Glutamatergic neuron (in vitro differentiated cells): ENCODE results near the gene STH. TPM values are rescaled to one million over a fixed set of nuclear protein-coding genes. Genes with fewer than 3 reads are reported as not detected.

ENCODE experiments used
- DNase-seq: peaks from one replicate; pipeline ENCODE4 v3.0.0; 2022
- H3K27ac Mint-ChIP-seq: one replicate; pipeline ENCODE4 v1.8.0; 2020; ENCODE audit warnings: mild to moderate bottlenecking, mixed read lengths, inconsistent platforms; ENCODE audit not compliant: unreplicated experiment
- H3K27me3 Mint-ChIP-seq: one replicate; pipeline ENCODE4 v1.8.0; 2020; ENCODE audit warnings: mild to moderate bottlenecking, moderate library complexity, mixed read lengths, inconsistent platforms; ENCODE audit not compliant: unreplicated experiment
- H3K36me3 Mint-ChIP-seq: one replicate; pipeline ENCODE4 v1.8.0; 2020; ENCODE audit warnings: mild to moderate bottlenecking, mixed read lengths, inconsistent platforms; ENCODE audit not compliant: unreplicated experiment
- H3K4me1 Mint-ChIP-seq: one replicate; pipeline ENCODE4 v1.8.0; 2020; ENCODE audit warnings: mild to moderate bottlenecking, low read depth, mixed read lengths, inconsistent platforms; ENCODE audit not compliant: unreplicated experiment
- H3K4me3 Mint-ChIP-seq: one replicate; pipeline ENCODE4 v1.8.0; 2020; ENCODE audit warnings: mild to moderate bottlenecking, mixed read lengths, inconsistent platforms; ENCODE audit not compliant: unreplicated experiment
- H3K9me3 Mint-ChIP-seq: one replicate; pipeline ENCODE4 v1.8.0; 2020; ENCODE audit warnings: mild to moderate bottlenecking, moderate library complexity, mixed read lengths, inconsistent platforms; ENCODE audit not compliant: unreplicated experiment
- CTCF ChIP-seq: fragments of 200-600 bp; sonication (generic); IDR thresholded peaks from one replicate; pipeline ENCODE4 v1.5.0; 2021; ENCODE audit not compliant: partially characterized antibody, unreplicated experiment
- total RNA-seq: library from RNA; stranded (reverse); fragmentation: NEBNext Ultra II Directional; extraction: Animal tissue kit (Norgen Biotek cat#: 25700); gene quantifications from one replicate; pipeline ENCODE4 v1.2.1, GENCODE V29; 2021; ENCODE audit not compliant: unreplicated experiment

Gene STH
- total RNA-seq, 1 donor from 2014 or later = 4.1 TPM

- TF ChIP-seq CTCF = no peak
- no peak for DNase-seq
- Mint-ChIP-seq H3K4me1 (peaks cover 5% of the 10 kb centered on the region), H3K27me3 (peaks cover 7% of the 10 kb centered on the region), H3K27ac (no peak overlapping the region), H3K9me3 (peaks cover 2% of the 10 kb centered on the region), H3K36me3 (peaks cover 5% of the 10 kb centered on the region), H3K4me3 (no peak overlapping the region)
These were observed 23.3 kb upstream of the STH start for GRCh38 chr17:45975640-45976295.

GRCh38 chr17:45976391-45976754 is 22.7 kb upstream of the STH start:
- Mint-ChIP-seq H3K27me3 (peaks cover 9% of the 10 kb centered on the region), H3K36me3 (peaks cover 5% of the 10 kb centered on the region), H3K4me3 (no peak overlapping the region)

GRCh38 chr17:45976755-45977505 is 22.1 kb upstream of the STH start:
- no peak overlapping the region for H3K27ac Mint-ChIP-seq
- peaks cover 2% of the 10 kb centered on the region for H3K9me3 Mint-ChIP-seq
- H3K4me1 Mint-ChIP-seq = peaks cover 5% of the 10 kb centered on the region
- H3K36me3 Mint-ChIP-seq = peaks cover 5% of the 10 kb centered on the region
- no peak overlapping the region for H3K4me3 Mint-ChIP-seq
- DNase-seq = no peak
- TF ChIP-seq CTCF = no peak
- H3K27me3 Mint-ChIP-seq = peaks cover 9% of the 10 kb centered on the region

More at GRCh38 chr17:45976391-45976754, 22.7 kb upstream of the STH start:
- no peak for DNase-seq
- Mint-ChIP-seq H3K27ac (no peak overlapping the region), H3K4me1 (peaks cover 5% of the 10 kb centered on the region), H3K9me3 (peaks cover 2% of the 10 kb centered on the region)
- no peak for TF ChIP-seq CTCF

- Mint-ChIP-seq H3K4me3 (no peak overlapping the region), H3K4me1 (peaks cover 5% of the 10 kb centered on the region), H3K9me3 (peaks cover 3% of the 10 kb centered on the region), H3K36me3 (peaks cover 1% of the 10 kb centered on the region), H3K27me3 (peaks cover 9% of the 10 kb centered on the region), H3K27ac (no peak overlapping the region)
- DNase-seq = no peak
- TF ChIP-seq CTCF = no peak
These were observed 21.6 kb upstream of the STH start for GRCh38 chr17:45977506-45977824.

- peaks cover 6% of the 10 kb centered on the region for H3K27me3 Mint-ChIP-seq
- peaks cover 3% of the 10 kb centered on the region for H3K9me3 Mint-ChIP-seq
- H3K4me3 Mint-ChIP-seq = no peak overlapping the region
- H3K36me3 Mint-ChIP-seq = no peaks in the 10 kb centered on the region
- no peak overlapping the region for H3K27ac Mint-ChIP-seq
- TF ChIP-seq CTCF = no peak
- peaks cover 5% of the 10 kb centered on the region for H3K4me1 Mint-ChIP-seq
- no peak for DNase-seq
These were observed 20.9 kb upstream of the STH start for GRCh38 chr17:45977976-45978626.
